CD4-positive, alpha-beta T cell (primary cell): ENCODE measurements around the gene EGFL8. TPM values are rescaled to one million over a fixed set of nuclear protein-coding genes. Genes with fewer than 3 reads are reported as not detected.
"Not testable (repeated sequence)": the region's sequence is repeated elsewhere in the genome, so short reads cannot be mapped to it uniquely, and the experiment has no call there.

Source experiments
- ATAC-seq: fragments of 200-7000 bp; cut with Tn5 transposase; one replicate; pipeline ENCODE4 v1.10.0; 2022; ENCODE audit warnings: mild to moderate bottlenecking; ENCODE audit not compliant: poor library complexity
- CTCF ChIA-PET: fragments of 350-600 bp; sonication (Branson Sonifier 250); formaldehyde crosslinking; loops from one replicate; lab custom pipeline; 2021; ENCODE audit warnings: antibody characterized with exemption, inconsistent platforms; lab: Charles Lee
- POLR2A ChIA-PET: fragments of 350-600 bp; sonication (Branson Sonifier 250); formaldehyde crosslinking; loops from one replicate; lab custom pipeline; 2021; ENCODE audit warnings: antibody characterized with exemption, inconsistent platforms; lab: Charles Lee
- DNase-seq, 14 experiments: peaks; one replicate each; pipeline ENCODE4 v3.0.0-alpha.2; 2013 to 2020; ENCODE audit warnings: mixed read lengths in 2 of 14
- H3K27ac ChIP-seq, 2 donors: one replicate each; pipeline versions ENCODE4 v1.5.1 to v1.7.0; 2013; ENCODE audit warnings: low read length in 2 of 2, low read depth in 1 of 2, mild to moderate bottlenecking in 1 of 2
- H3K27me3 ChIP-seq, 2 experiments: 1 replicate in 1 of 2; 2 replicates in 1 of 2; pipeline versions ENCODE4 v1.6.1 to v1.7.0; 2013; ENCODE audit warnings: low read length in 2 of 2, control low read depth in 1 of 2, mild to moderate bottlenecking in 1 of 2, moderate library complexity in 1 of 2; ENCODE audit not compliant: insufficient read depth in 2 of 2, control insufficient read depth in 1 of 2
- H3K36me3 ChIP-seq: one replicate; pipeline ENCODE4 v1.6.1; 2013; ENCODE audit warnings: low read length, control low read depth; ENCODE audit not compliant: insufficient read depth
- H3K4me1 ChIP-seq: one replicate; pipeline ENCODE4 v1.6.1; 2013; ENCODE audit warnings: low read length, control low read depth; ENCODE audit not compliant: insufficient read depth
- H3K4me3 ChIP-seq: one replicate; pipeline ENCODE4 v1.5.1; 2013; ENCODE audit warnings: mild to moderate bottlenecking, low read length, moderate library complexity
- H3K9me3 ChIP-seq, 2 experiments: 1 replicate in 1 of 2; 2 replicates in 1 of 2; pipeline versions ENCODE4 v1.6.1 to v1.7.0; 2013; ENCODE audit warnings: low read length in 2 of 2, mild to moderate bottlenecking in 2 of 2, control low read depth in 1 of 2, moderate library complexity in 1 of 2; ENCODE audit not compliant: control insufficient read depth in 1 of 2, insufficient read depth in 1 of 2
- H3K27ac Mint-ChIP-seq: one replicate; pipeline ENCODE4 v1.8.0; 2020; ENCODE audit warnings: mixed read lengths
- H3K27me3 Mint-ChIP-seq: one replicate; pipeline ENCODE4 v1.8.0; 2021; ENCODE audit warnings: mixed read lengths
- H3K36me3 Mint-ChIP-seq: one replicate; pipeline ENCODE4 v1.8.0; 2021; ENCODE audit warnings: low read depth, mixed read lengths
- H3K4me1 Mint-ChIP-seq: one replicate; pipeline ENCODE4 v1.8.0; 2021; ENCODE audit warnings: low read depth, mixed read lengths
- H3K4me3 Mint-ChIP-seq: one replicate; pipeline ENCODE4 v1.8.0; 2020; ENCODE audit warnings: mild to moderate bottlenecking, mixed read lengths
- H3K9me3 Mint-ChIP-seq: one replicate; pipeline ENCODE4 v1.8.0; 2020; ENCODE audit warnings: mixed read lengths
- CTCF ChIP-seq: fragments of 200-600 bp; IDR thresholded peaks from one replicate; pipeline ENCODE4 v1.8.0; 2022; ENCODE audit warnings: antibody characterized with exemption, mild to moderate bottlenecking
- intact Hi-C, 2 experiments: fragments of 100-400 bp; cut with DNase I in 1 of 2; cut with micrococcal nuclease in 1 of 2; formaldehyde crosslinking; loops; one replicate each; pipeline versions ENCODE4 v1.15.1 to v1.9.0; 2023 to 2025; cut with DNase I, micrococcal nuclease
- total RNA-seq, 174 experiments: library from RNA in 2 of 174; stranded (reverse) in 2 of 174; gene quantifications; one replicate each; pipeline ENCODE4 v1.2.3 and lab custom pipeline; 2021 to 2026

Gene EGFL8
- total RNA-seq, 2 experiments from 2014 or later = 13.1 to 13.8 TPM

- ATAC-seq (no peak), DNase-seq (no peak)
- TF ChIP-seq CTCF = no peak
- Mint-ChIP-seq H3K9me3 (no peaks in the 10 kb centered on the region), H3K36me3 (no peaks in the 10 kb centered on the region), H3K4me1 (no peaks in the 10 kb centered on the region), H3K4me3 (no peak overlapping the region), H3K27me3 (no peaks in the 10 kb centered on the region), H3K27ac (no peak overlapping the region)
- no peaks in the 10 kb centered on the region for H3K4me1 ChIP-seq
- no peak overlapping the region for H3K4me3 ChIP-seq
- H3K9me3 ChIP-seq = no peaks in the 10 kb centered on the region
- H3K27ac ChIP-seq = no peak overlapping the region
- POLR2A ChIA-PET = no interaction called here
- intact Hi-C loops = no loop called here
- CTCF ChIA-PET = no interaction called here
- H3K27me3 ChIP-seq = no peaks in the 10 kb centered on the region
- H3K36me3 ChIP-seq = no peaks in the 10 kb centered on the region
Observed at GRCh38 chr6:32140420-32141046, 23.9 kb upstream of the EGFL8 start.

GRCh38 chr6:32144238-32144637, 20.2 kb upstream of the EGFL8 start:
- H3K4me3 ChIP-seq, DNase-seq, CTCF ChIA-PET, H3K27ac Mint-ChIP-seq, H3K4me3 Mint-ChIP-seq, H3K36me3 ChIP-seq, intact Hi-C loops, POLR2A ChIA-PET, H3K9me3 Mint-ChIP-seq, ATAC-seq, H3K27ac ChIP-seq, H3K36me3 Mint-ChIP-seq: not testable (repeated sequence)
- Histone ChIP-seq H3K4me1 (peaks cover 16% of the 10 kb centered on the region), H3K9me3 (peaks cover 0 to 11% of the 10 kb centered on the region in 2 experiments), H3K27me3 (peaks cover 11 to 16% of the 10 kb centered on the region in 2 experiments)
- Mint-ChIP-seq H3K4me1 (peaks cover 14% of the 10 kb centered on the region), H3K27me3 (peaks cover 14% of the 10 kb centered on the region)

- POLR2A ChIA-PET = interaction anchor here (0.9 kb wide), 1 partner anchor 26 kb away, joined by 4 read pairs; no protein-coding TSS in a partner anchor
- CTCF ChIA-PET = no interaction called here
- no peak for TF ChIP-seq CTCF
- no peak overlapping the region for H3K4me3 Mint-ChIP-seq
- no peak overlapping the region for H3K27ac Mint-ChIP-seq
- H3K9me3 ChIP-seq = peaks cover 0 to 11% of the 10 kb centered on the region in 2 experiments
- ATAC-seq (no peak), DNase-seq (no peak)
- peaks cover 27% of the 10 kb centered on the region for H3K4me1 ChIP-seq
- H3K27me3 Mint-ChIP-seq = peaks cover 28% of the 10 kb centered on the region
- peaks cover 11 to 26% of the 10 kb centered on the region in 2 experiments for H3K27me3 ChIP-seq
- peaks cover 28% of the 10 kb centered on the region for H3K4me1 Mint-ChIP-seq
- no peak overlapping the region for H3K4me3 ChIP-seq
- H3K36me3 Mint-ChIP-seq = peaks cover 4% of the 10 kb centered on the region
- intact Hi-C loops = loop anchor here in 1 of 2 experiments (5.0 kb wide), 1 partner anchor 46 kb away; the partner anchor contains the start of genes GPSM3 and PBX2
- H3K9me3 Mint-ChIP-seq = no peaks in the 10 kb centered on the region
- no peaks in the 10 kb centered on the region for H3K36me3 ChIP-seq
- no peak overlapping the region for H3K27ac ChIP-seq
Observed at GRCh38 chr6:32146287-32146686, 18.1 kb upstream of the EGFL8 start.
